Loucy (cell line): ENCODE results near the gene CYTH1.

Experiments used
- CTCF ChIP-seq: fragments of 200-600 bp; sonication (generic); conservative IDR thresholded peaks from 2 replicates; pipeline ENCODE4 v1.5.1; 2014; ENCODE audit warnings: mild to moderate bottlenecking, antibody characterized with exemption, low read length
- EZH2phosphoT487 ChIP-seq: fragments of 200-600 bp; IDR thresholded peaks from 2 replicates; pipeline ENCODE4 v1.6.1; 2018; ENCODE audit warnings: antibody characterized with exemption, mild to moderate bottlenecking, moderate library complexity, borderline replicate concordance

- TF ChIP-seq CTCF (no peak), EZH2phosphoT487 (no peak)
Measured at GRCh38 chr17:78785011-78785662, 3.1 kb upstream of the CYTH1 start.
